A673 (cell line): Measurements from ENCODE around the gene TMEM185B. TPM values are rescaled to one million over a fixed set of nuclear protein-coding genes. Genes with fewer than 3 reads are reported as not detected.

ENCODE experiments used
- BruUV-seq: library from RNA; stranded (reverse); fragments of 400-500 nt; replicated peaks from 2 replicates; lab custom pipeline; 2021; lab: Mats Ljungman, UMichigan
- CTCF ChIA-PET: fragments of 300-600 bp; sonication (Branson Sonifier 250); formaldehyde crosslinking; loops from one replicate; lab custom pipeline; 2022; ENCODE audit warnings: antibody characterized with exemption; lab: Charles Lee
- POLR2A ChIA-PET: fragments of 300-600 bp; sonication (Branson Sonifier 250); formaldehyde crosslinking; loops from one replicate; lab custom pipeline; 2022; ENCODE audit warnings: antibody characterized with exemption; ENCODE audit not compliant: low non-redundant PET; lab: Charles Lee
- DNase-seq: peaks from one replicate; pipeline ENCODE4 v3.0.0-alpha.2; 2015; ENCODE audit warnings: low spot score
- H3K27ac ChIP-seq: fragments of 200-600 bp; sonication (generic); 2 replicates; pipeline ENCODE4 v1.5.1; 2016; ENCODE audit warnings: mixed run types, low read depth, mild to moderate bottlenecking, mixed read lengths, antibody characterized with exemption, low read length; ENCODE audit not compliant: poor library complexity, severe bottlenecking
- H3K27me3 ChIP-seq: fragments of 200-600 bp; sonication (generic); replicated peaks from 2 replicates; pipeline ENCODE4 v1.6.1; 2017; ENCODE audit warnings: mixed run types, low read depth, mild to moderate bottlenecking, mixed read lengths, antibody characterized with exemption, low read length; ENCODE audit not compliant: insufficient read depth, poor library complexity
- H3K36me3 ChIP-seq: fragments of 200-600 bp; sonication (generic); 2 replicates; pipeline ENCODE4 v1.6.1; 2016; ENCODE audit warnings: mixed run types, mild to moderate bottlenecking, mixed read lengths, antibody characterized with exemption, low read length; ENCODE audit not compliant: insufficient read depth, poor library complexity, severe bottlenecking
- H3K4me1 ChIP-seq: fragments of 200-600 bp; sonication (generic); 2 replicates; pipeline ENCODE4 v1.6.1; 2017; ENCODE audit warnings: mixed run types, mild to moderate bottlenecking, mixed read lengths, antibody characterized with exemption, low read length; ENCODE audit not compliant: insufficient read depth, poor library complexity, severe bottlenecking
- H3K4me3 ChIP-seq: fragments of 200-600 bp; sonication (generic); 2 replicates; pipeline ENCODE4 v1.5.1; 2016; ENCODE audit warnings: low read depth, mixed run types, mild to moderate bottlenecking, mixed read lengths, low read length; ENCODE audit not compliant: poor library complexity, severe bottlenecking
- H3K9me3 ChIP-seq: fragments of 200-600 bp; sonication (generic); 2 replicates; pipeline ENCODE4 v1.6.1; 2016; ENCODE audit warnings: mixed run types, low read depth, mild to moderate bottlenecking, mixed read lengths, antibody characterized with exemption, low read length; ENCODE audit not compliant: poor library complexity, severe bottlenecking
- EZH2 ChIP-seq: fragments of 200-600 bp; sonication (generic); IDR thresholded peaks from 2 replicates; pipeline ENCODE4 v1.6.1; 2017; ENCODE audit warnings: borderline replicate concordance, low read depth, mild to moderate bottlenecking, mixed read lengths, antibody characterized with exemption, low read length; ENCODE audit not compliant: poor library complexity, severe bottlenecking
- intact Hi-C: fragments of 100-400 bp; cut with micrococcal nuclease; formaldehyde crosslinking; loops from one replicate; pipeline ENCODE4 v1.10.0; 2022; ENCODE audit not compliant: unreplicated experiment
- total RNA-seq: library from RNA; stranded (reverse); gene quantifications from 2 replicates; pipeline ENCODE4 v1.2.3, GENCODE V29; 2021
- TF ChIP-seq, protein P1 (sequence below): fragments of 300-800, 200-600 bp; sonication (generic); conservative IDR thresholded peaks from 2 replicates; pipeline ENCODE4 v1.5.1; 2017; ENCODE audit warnings: low read depth, mild to moderate bottlenecking, antibody characterized with exemption, low read length, moderate library complexity, mixed read lengths

The TMEM185B gene
- total RNA-seq, 1 experiment from 2014 or later = 34.5 TPM

- intact Hi-C loops = no loop called here
- peak overlapping the region; percentile 58 for H3K27ac ChIP-seq
- peaks cover 27% of the 10 kb centered on the region for H3K4me1 ChIP-seq
- no peak overlapping the region for H3K4me3 ChIP-seq
- H3K27me3 ChIP-seq = no peaks in the 10 kb centered on the region
- peak; percentile 79 for DNase-seq
- ChIA-PET POLR2A (no interaction called here), CTCF (no interaction called here)
- no TSS peak for BruUV-seq
- TF ChIP-seq, protein P1, sequence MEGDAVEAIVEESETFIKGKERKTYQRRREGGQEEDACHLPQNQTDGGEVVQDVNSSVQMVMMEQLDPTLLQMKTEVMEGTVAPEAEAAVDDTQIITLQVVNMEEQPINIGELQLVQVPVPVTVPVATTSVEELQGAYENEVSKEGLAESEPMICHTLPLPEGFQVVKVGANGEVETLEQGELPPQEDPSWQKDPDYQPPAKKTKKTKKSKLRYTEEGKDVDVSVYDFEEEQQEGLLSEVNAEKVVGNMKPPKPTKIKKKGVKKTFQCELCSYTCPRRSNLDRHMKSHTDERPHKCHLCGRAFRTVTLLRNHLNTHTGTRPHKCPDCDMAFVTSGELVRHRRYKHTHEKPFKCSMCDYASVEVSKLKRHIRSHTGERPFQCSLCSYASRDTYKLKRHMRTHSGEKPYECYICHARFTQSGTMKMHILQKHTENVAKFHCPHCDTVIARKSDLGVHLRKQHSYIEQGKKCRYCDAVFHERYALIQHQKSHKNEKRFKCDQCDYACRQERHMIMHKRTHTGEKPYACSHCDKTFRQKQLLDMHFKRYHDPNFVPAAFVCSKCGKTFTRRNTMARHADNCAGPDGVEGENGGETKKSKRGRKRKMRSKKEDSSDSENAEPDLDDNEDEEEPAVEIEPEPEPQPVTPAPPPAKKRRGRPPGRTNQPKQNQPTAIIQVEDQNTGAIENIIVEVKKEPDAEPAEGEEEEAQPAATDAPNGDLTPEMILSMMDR = no peak
- no peak for TF ChIP-seq EZH2
- no peaks in the 10 kb centered on the region for H3K9me3 ChIP-seq
- no peaks in the 10 kb centered on the region for H3K36me3 ChIP-seq
Measured at GRCh38 chr2:120245520-120246332, 22.5 kb upstream of the TMEM185B start.

DNA sequence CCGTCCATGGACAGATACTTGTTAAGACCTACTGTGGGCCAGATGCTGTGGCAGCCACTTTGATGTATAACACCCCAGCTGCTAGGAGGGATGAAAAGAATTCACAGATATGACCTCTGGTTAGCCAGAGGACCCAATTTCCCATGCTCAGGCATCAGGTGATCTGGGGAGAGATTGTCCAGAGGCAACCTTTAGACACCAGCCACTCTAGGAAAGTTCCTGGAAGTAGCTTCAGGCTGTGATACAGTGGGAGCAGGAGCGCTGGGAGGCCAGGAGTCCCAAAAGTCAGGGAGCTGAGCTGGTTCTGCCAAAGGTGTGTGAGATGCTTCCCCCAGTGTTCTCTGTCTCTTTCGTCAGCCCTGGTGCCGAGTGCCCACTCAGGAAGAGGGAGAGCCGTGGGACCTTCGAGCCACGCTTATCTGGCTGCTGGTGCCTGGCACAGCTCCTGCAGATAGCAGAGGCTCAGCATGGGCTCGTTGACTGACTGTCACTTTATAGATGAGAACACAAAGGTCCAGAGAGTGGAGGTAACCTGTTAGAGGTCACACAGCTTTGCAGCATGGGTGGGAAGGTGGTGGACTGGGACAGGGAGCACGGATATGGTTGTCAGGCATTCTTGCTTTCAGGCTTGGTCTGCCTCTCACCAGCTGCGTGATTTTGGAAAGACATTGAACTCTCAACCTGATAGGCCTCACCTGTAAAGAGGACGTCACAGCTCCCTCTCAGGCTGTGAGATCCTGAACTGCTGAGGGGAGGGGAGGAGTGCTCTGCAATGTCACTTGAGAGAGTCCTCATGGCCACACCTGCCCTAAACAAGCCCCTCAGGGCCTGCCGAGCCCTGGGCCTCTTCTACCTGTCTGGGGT is 21.7 kb upstream of the TMEM185B start:
- no peaks in the 10 kb centered on the region for H3K9me3 ChIP-seq
- CTCF ChIA-PET = interaction anchor here (1.1 kb wide), 1 partner anchor 68 kb away, joined by 3 read pairs; no protein-coding TSS in a partner anchor
- BruUV-seq = no TSS peak

DNA sequence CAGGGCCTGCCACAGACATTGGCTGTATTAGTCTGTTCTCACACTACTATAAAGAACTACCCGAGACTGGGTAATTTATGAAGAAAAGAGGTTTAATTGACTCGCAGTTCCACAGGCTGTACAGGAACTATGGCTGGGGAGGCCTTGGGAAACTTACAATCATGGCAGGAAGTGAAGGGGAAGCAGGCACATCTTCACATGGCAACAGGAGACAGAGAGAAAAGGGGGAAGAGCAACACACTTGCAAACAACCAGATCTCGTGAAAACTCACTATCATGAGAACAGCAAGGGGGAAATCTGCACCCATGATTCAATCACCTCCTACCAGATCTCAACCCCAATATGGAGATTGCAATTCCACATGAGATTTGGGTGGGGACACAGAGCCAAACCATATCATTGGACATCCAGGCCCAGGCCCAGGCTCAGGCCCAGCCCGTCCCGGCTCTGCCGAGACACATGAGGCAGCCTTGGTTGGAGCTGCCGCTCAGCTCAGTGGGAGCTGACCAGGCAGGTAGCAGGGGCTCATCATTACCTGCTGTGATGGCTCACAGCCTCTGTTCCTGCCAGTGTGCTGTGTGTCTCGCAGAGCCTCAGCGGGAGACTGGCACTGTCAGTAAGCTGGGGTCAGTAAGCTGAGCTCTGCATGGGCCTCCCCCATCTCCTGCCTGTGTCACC is 20.8 kb upstream of the TMEM185B start:
- no peak overlapping the region for H3K4me3 ChIP-seq
- H3K27me3 ChIP-seq = no peaks in the 10 kb centered on the region
- peaks cover 27% of the 10 kb centered on the region for H3K4me1 ChIP-seq
- ChIA-PET POLR2A (no interaction called here), CTCF (interaction anchor here (1.1 kb wide), 1 partner anchor 69 kb away, joined by 3 read pairs; no protein-coding TSS in a partner anchor)
- H3K36me3 ChIP-seq = no peaks in the 10 kb centered on the region
- TF ChIP-seq EZH2 = no peak
- TF ChIP-seq, protein P1 = no peak
- H3K27ac ChIP-seq = no peak overlapping the region
- BruUV-seq = no TSS peak
- intact Hi-C loops = no loop called here
- DNase-seq = no peak
- H3K9me3 ChIP-seq = no peaks in the 10 kb centered on the region

More for the DNA sequence above, 21.7 kb upstream of the TMEM185B start:
- intact Hi-C loops = no loop called here
- Histone ChIP-seq H3K36me3 (no peaks in the 10 kb centered on the region), H3K4me1 (peaks cover 27% of the 10 kb centered on the region), H3K27me3 (no peaks in the 10 kb centered on the region), H3K27ac (peak overlapping the region; percentile 58), H3K4me3 (no peak overlapping the region)
- DNase-seq = no peak
- POLR2A ChIA-PET = no interaction called here
- TF ChIP-seq, protein P1 = no peak
- TF ChIP-seq EZH2 = no peak
